GM12891 (cell line): ENCODE measurements around the gene GGA2.

Experiments
- POLR2A ChIP-seq: IDR thresholded peaks from 2 replicates; pipeline ENCODE4 v1.6.1; 2011; ENCODE audit warnings: low read depth, low read length, control low read depth
- POLR2AphosphoS5 ChIP-seq: IDR thresholded peaks from 2 replicates; pipeline ENCODE4 v1.6.1; 2011; ENCODE audit warnings: low read depth, low read length, control low read depth
- SPI1 ChIP-seq: IDR thresholded peaks from 2 replicates; pipeline ENCODE4 v1.6.1; 2011; ENCODE audit warnings: low read depth, low read length, control low read depth
- TAF1 ChIP-seq: IDR thresholded peaks from 2 replicates; pipeline ENCODE4 v1.6.1; 2011; ENCODE audit warnings: low read depth, low read length, control low read depth

GRCh38 chr16:23485841-23486240, 24.5 kb downstream of the GGA2 start:
- TF ChIP-seq POLR2A (no peak), POLR2AphosphoS5 (no peak), SPI1 (no peak), TAF1 (no peak)
